Uterus (tissue), 2 donors: ENCODE data around the gene ASCL5.

Source experiments
- CTCF ChIP-seq, 4 experiments: fragments of 200-600 bp in 2 of 4; fragments of 450-650 bp in 2 of 4; sonication (generic) in 2 of 4; IDR thresholded peaks; one replicate each; pipeline ENCODE4 v1.5.1; 2016 to 2019; ENCODE audit warnings: antibody characterized with exemption in 4 of 4, mild to moderate bottlenecking in 2 of 4, moderate library complexity in 1 of 4
- POLR2A ChIP-seq, 2 donors: fragments of 450-650 bp; IDR thresholded peaks; one replicate each; pipeline ENCODE4 v1.6.1; 2016; ENCODE audit warnings: antibody characterized with exemption in 2 of 2, mild to moderate bottlenecking in 1 of 2, moderate library complexity in 1 of 2

DNA sequence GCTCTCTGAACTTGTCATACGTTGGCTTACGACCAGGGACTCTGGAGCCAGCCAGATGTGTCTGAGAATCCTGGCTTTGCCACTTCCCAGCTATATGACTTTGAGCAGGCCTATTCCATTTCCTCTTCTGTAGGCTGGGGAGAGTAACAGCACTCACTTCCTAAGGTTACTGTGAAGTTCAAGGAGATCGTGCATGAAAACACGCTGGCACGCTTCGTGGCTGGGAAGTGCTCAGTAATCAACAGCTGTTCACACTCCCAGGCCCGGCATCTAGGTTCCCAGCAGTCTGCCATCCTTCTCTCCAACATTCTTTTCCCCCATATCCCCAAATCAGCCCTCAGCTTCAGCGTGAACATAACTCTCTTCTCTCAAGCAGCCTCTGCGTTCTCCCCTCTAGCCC, 2.0 kb downstream of the ASCL5 start:
- TF ChIP-seq CTCF (IDR thresholded peaks at IDR 0.05) (no peak), POLR2A (IDR thresholded peaks at IDR 0.05) (no peak)
